SW480 (cell line): ENCODE results near the gene YPEL1.

Experiments used
- DNase-seq: peaks from one replicate; pipeline ENCODE4 v3.0.0-alpha.2; 2016; ENCODE audit warnings: low spot score

The YPEL1 gene, protein sequence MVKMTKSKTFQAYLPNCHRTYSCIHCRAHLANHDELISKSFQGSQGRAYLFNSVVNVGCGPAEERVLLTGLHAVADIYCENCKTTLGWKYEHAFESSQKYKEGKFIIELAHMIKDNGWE

GRCh38 chr22:21735200-21736083 is at the start of gene YPEL1:
TSS of gene YPEL1 (minus strand) at chr22:21735794. CDS start at chr22:21710744, 25,050 bp downstream.
- DNase-seq, result peak; percentile 84

GRCh38 chr22:21780259-21780658 is 44.7 kb upstream of the YPEL1 start:
- no peak for DNase-seq

DNA sequence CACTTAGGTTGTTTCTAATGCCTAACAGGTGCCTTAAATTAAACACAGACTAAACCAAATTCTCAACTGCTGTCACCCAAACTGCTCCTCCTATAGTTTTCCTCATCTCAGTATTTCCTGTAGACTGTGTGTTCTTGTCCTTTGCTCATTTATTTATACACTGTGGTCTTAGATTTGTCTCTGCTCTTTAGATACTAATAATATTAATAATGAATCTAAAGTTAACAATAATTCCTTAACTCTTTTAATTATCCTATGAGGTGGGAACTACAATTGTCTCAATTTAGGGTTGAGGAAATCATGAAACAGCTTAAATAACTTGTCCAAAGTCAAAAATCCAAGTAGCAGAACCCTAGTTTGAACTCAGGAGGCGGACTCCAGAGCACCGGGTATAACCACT is 43.9 kb upstream of the YPEL1 start:
- DNase-seq, result no peak

- no peak for DNase-seq
These were observed 43.2 kb upstream of the YPEL1 start for GRCh38 chr22:21778705-21779363.

DNA sequence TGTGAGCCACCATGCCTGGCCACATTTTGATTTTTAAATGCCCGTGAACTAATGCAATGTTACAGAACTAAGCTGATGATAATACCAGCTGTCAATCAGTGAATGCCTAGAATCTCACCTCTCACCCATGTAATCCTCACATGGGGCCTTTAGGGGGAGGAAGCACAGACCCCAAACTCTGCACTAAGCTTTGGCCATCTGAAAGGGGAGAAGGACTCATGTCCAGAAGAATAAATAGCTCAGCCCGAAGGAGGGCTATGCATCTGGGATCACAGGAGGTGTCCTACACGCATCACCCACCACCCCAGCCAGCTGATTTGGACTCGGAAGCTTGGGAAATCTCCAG is 36.0 kb upstream of the YPEL1 start:
- DNase-seq, result no peak

DNA sequence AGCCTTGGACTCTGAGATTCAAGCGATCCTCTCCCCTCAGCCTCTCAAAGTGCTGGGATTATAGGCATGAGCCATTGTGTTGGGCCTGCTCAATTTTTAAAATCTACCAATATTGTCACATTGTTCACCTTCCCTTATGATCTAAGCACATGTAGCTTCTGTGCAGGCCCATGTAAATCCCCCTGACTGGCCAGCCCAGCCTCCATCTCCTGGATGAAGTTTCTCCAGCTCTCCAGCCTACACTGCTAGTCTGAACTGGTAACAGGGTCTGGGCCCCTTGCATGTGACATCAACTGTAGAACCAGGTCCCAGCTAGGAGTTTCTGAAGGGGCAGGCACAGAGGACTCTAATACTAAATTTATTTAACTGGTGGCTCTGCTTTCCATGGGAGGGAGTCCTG is 32.8 kb upstream of the YPEL1 start:
- DNase-seq, result no peak

GRCh38 chr22:21766691-21767462 is 31.3 kb upstream of the YPEL1 start:
- no peak for DNase-seq

GRCh38 chr22:21765909-21766529 is 30.4 kb upstream of the YPEL1 start:
- no peak for DNase-seq

- no peak for DNase-seq
These were observed 28.6 kb upstream of the YPEL1 start for GRCh38 chr22:21764038-21764804.

- DNase-seq, result no peak
These were observed 27.4 kb upstream of the YPEL1 start for GRCh38 chr22:21762712-21763581.

DNA sequence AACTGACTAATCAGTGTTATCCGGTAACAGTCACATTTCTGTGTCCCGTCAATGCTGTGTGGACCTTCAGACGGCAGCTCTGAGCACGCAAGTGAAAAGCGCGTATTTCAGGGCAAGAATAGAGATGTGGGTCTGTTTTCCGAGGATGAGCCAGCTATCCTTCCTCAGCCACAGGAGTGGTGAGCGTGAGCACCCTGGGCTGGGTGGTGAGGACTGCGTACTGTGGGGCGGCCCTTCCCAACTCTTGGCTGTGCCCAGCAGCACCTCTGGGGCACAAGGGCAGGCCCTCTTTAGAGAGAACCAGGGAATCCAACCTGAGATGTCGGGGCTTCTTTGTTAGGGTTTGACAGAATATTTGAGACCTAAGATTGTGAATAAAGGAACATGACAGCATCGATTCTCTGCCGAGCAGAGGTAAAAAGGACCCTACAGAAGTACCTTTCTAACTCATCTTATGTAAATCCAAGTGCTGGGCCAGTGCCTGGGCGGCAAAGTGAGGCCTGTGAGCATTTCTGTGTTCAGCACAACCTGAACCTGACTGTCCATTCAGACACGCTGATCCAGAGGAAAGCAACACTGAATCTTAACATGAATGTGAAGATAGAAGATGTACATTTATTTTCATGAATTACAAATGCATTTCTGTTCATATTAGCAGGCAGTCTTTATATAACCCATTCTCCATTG is 26.5 kb upstream of the YPEL1 start:
- DNase-seq, result no peak

DNA sequence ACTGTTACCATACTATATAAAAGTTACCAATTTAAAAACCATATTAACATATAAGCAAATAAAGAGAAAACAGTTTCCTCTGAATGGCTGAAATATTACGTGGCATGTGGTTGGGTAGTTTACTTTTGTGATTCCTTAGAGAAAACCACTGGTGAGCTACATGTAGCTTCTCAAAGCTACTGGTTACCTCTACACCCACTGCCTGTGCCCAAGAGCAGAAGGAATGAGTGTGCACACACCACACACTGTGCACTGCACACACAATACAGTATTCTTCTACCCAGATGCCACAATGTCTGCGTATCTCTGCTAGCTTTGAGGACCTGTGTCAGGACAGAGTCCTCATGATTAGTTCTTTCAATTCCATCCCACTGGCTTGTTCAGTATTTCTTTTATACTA is 25.5 kb upstream of the YPEL1 start:
- DNase-seq, result no peak

DNA sequence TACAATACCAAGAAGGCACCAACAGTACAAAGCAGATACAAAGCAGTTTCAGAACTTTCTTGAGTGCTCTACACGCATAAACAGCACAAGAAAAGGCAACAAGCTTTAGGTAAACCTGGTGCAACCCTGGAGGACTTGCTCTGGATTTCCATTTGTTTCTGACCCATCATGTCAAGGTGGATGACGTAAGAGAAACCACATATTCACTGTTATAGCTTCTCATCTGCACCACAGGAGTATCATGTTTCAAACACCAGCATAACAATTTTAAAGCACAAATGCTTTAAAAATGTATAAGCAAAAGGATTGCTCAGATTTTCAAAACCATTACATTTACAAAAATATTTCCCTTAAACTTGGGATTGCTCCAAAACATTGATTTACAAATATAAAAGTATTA is 25.0 kb upstream of the YPEL1 start:
- DNase-seq, result peak; percentile 47

DNA sequence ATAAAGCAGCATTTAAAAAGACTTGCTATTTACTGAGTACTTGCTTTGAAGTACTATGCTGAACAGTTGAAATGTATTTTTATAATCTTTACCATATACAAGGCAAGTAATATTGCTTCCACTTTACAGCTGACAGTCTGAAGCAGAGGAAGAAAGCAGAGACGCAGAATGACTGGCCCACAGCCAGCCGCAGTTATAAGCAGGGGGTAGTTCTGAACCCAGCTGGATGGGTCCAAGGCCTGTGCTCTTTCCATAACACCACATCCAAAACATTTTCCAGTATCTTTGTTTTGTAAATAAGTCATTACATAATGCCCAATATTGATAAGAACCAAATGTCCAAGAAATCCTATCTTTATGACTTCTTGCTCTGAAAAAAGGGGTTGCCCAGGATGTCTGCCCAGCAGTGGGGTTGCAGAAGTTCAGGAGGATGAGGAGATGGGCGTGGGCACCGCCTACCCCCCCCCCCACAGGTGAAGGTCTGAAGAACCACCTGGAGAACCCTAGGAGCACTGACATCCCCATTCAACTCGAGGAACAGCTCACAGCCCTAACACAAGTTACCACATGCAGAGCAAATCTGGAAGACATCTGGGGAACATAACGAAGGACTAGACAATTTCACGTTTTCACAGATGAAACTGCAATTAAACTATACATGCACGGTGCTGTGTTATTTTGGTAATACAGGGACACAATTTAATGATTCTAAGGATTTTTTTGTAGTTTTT is 24.2 kb upstream of the YPEL1 start:
- no peak for DNase-seq

DNA sequence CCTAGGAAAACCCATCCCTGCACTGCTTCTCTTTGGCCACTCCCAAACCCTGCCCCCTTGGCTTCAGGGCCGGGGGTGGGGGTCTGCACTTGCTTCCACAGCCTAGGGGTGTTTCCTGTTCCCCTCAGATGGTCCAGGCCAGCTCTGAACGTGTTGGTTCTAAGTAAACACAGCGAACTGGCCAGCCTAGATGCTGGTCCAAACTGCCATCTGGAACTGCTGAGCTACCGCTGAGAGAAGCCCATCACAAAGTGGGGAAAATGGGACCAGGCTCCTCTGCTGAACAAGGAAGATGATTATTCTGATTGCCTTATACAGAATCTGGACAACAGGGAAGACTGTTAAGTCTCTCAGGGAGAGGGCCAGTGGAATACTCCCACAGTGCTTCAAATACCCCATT is 23.5 kb upstream of the YPEL1 start:
- DNase-seq, result no peak

GRCh38 chr22:21758091-21758864 is 22.7 kb upstream of the YPEL1 start:
- no peak for DNase-seq

DNA sequence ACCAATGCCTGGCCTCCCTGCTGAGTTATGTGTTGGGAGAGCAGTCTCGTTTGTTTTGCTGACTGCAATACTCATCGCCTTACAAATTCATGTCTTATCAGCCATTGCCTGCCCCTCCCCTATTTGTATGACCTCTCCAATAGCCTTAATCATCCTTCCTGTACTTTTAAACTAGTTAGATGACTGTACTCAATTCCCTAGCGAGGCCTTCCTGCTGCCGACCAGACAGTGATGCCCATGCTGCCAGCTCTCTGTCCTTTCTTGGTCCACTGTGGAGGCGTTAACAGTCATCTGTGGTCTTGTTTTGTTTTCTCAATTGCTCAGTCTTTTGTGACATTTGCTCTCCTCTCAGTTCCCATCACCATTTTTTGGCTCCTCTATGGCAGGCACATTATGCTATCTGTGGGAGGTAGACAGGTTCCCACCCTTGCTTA is 20.3 kb upstream of the YPEL1 start:
- no peak for DNase-seq

DNA sequence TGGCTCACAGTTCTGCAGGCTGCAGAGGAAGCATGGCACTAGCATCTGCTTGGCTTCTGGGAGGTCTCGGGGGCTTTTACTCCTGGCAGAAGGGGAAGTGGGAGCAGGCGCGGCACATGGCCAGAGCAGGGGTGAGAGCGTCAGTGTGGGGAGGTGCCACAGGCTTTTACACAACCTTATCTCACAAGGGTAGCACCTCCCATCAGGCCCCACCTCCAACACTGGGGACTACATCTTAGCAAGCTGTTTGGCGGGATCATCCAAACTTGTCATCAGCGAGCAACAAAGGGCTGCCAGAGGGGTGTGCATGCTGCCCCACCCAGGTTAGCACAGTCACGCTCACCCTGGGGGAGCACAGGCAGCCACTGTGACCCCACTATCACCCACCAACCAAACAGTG is 18.9 kb upstream of the YPEL1 start:
- DNase-seq, result no peak
